ENCODE measurements around the gene TMEM239.

Gene TMEM239

DNA sequence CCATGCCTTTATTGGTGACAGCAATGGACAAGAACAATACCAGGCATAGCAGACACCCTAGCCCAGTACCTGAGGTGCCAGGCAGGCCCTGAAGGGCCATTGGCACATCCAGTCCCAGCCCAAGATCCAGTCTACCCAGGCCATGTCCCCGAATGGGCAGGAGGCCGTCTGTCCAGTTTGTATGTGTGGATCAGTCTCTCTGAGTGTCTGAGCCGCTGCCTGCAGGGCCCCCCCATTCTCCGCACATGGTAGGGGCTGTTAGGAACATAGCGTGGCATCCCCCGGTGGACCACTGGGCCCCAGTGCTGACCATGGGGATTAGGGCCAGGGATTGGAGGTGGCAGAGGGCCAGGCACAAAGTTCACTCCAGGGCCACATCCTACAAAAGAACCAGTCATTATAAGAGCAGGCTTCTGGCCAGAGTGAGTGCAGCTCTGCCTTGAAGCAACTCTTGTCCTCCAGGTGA, 19.2 kb downstream of the TMEM239 start:
- Histone ChIP-seq H3K9me3 (ENCODE audit: control insufficient read depth in 1 of 2, low read length in 2 of 2) (no peaks in the 10 kb centered on the region), H3K9ac (ENCODE audit: low read depth in 1 of 2, low read length in 2 of 2) (no peak overlapping the region), H3K4me3 (ENCODE audit: low read depth in 1 of 2, low read length in 2 of 2) (no peak overlapping the region), H3K27ac (ENCODE audit: low read depth, low read length) (no peak overlapping the region), H3K36me3 (ENCODE audit: control insufficient read depth in 1 of 2, insufficient read depth in 2 of 2, low read length in 2 of 2) (peaks cover 0 to 3% of the 10 kb centered on the region in 2 donors), H3K27me3 (ENCODE audit: control insufficient read depth in 1 of 2, insufficient read depth in 2 of 2, low read length in 2 of 2) (no peaks in the 10 kb centered on the region), H3K4me1 (ENCODE audit: control insufficient read depth in 1 of 2, insufficient read depth in 2 of 2, low read length in 2 of 2) (peaks cover 6 to 7% of the 10 kb centered on the region in 2 donors)

DNA sequence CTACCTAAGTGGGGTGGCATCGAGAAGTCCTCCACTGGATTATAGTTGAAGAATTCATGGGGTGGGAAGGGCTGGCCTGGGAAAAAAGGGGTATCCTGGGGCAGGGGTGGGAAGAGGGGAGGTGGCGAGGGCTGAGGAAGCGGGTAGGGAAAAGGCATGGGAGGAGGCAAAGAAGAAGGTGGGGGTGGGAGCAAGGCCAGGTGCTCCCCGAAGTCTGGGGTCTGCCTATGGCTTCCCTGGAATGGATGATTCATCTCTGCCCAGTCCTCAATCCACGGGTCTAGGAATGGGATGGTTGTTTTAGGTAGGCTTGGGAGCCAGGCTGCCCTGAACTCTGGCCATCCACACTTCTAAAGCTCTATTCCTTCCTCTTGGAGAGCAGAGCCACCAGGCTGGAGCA, 19.9 kb downstream of the TMEM239 start:
- Histone ChIP-seq H3K4me3 (ENCODE audit: low read depth in 1 of 2, low read length in 2 of 2) (no peak overlapping the region), H3K9ac (ENCODE audit: low read depth in 1 of 2, low read length in 2 of 2) (no peak overlapping the region), H3K27ac (ENCODE audit: low read depth, low read length) (no peak overlapping the region), H3K9me3 (ENCODE audit: control insufficient read depth in 1 of 2, low read length in 2 of 2) (no peaks in the 10 kb centered on the region), H3K4me1 (ENCODE audit: control insufficient read depth in 1 of 2, insufficient read depth in 2 of 2, low read length in 2 of 2) (peaks cover 6 to 7% of the 10 kb centered on the region in 2 donors), H3K27me3 (ENCODE audit: control insufficient read depth in 1 of 2, insufficient read depth in 2 of 2, low read length in 2 of 2) (no peaks in the 10 kb centered on the region), H3K36me3 (ENCODE audit: control insufficient read depth in 1 of 2, insufficient read depth in 2 of 2, low read length in 2 of 2) (peaks cover 0 to 3% of the 10 kb centered on the region in 2 donors)

DNA sequence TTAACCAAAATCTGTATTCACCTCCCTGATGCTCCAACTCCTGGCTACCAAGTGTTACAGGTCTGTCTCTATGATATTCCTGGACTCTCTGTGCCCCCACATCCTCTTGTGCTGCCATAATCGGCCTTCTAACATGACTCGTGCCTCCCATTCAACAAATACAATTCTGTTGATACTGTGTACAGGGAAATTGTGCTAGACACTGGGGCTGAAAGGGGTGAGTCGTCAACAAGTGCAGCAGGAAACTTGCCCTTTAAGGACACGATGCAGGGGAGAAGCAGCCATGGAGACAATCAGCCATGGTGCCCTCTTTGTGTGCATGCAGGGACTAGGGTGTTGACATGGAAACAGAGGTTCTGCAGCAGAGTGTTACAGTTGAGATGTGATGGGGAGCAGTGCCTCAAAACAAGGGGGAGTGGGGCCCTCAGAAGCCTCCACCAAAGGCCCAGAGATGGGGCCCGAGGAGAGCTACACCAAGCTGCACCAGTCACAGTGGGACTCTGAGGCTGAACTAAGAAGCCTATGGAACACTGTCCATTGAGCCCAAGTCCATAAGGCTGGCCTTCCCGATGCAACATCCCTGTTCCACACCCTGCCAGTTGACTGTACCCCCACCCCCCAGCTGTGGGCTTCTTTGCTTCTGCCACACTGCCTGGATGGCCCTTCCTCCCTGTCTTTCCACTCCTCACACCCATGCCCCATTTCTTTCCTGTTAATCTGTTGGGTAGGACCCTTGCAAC, 21.2 kb downstream of the TMEM239 start:
- Histone ChIP-seq H3K27ac (ENCODE audit: low read depth, low read length) (no peak overlapping the region), H3K4me1 (ENCODE audit: control insufficient read depth in 1 of 2, insufficient read depth in 2 of 2, low read length in 2 of 2) (peaks cover 12 to 16% of the 10 kb centered on the region in 2 donors), H3K27me3 (ENCODE audit: control insufficient read depth in 1 of 2, insufficient read depth in 2 of 2, low read length in 2 of 2) (no peaks in the 10 kb centered on the region), H3K9ac (ENCODE audit: low read depth in 1 of 2, low read length in 2 of 2) (no peak overlapping the region), H3K4me3 (ENCODE audit: low read depth in 1 of 2, low read length in 2 of 2) (no peak overlapping the region), H3K9me3 (ENCODE audit: control insufficient read depth in 1 of 2, low read length in 2 of 2) (no peaks in the 10 kb centered on the region), H3K36me3 (ENCODE audit: control insufficient read depth in 1 of 2, insufficient read depth in 2 of 2, low read length in 2 of 2) (peaks cover 0 to 3% of the 10 kb centered on the region in 2 donors)

DNA sequence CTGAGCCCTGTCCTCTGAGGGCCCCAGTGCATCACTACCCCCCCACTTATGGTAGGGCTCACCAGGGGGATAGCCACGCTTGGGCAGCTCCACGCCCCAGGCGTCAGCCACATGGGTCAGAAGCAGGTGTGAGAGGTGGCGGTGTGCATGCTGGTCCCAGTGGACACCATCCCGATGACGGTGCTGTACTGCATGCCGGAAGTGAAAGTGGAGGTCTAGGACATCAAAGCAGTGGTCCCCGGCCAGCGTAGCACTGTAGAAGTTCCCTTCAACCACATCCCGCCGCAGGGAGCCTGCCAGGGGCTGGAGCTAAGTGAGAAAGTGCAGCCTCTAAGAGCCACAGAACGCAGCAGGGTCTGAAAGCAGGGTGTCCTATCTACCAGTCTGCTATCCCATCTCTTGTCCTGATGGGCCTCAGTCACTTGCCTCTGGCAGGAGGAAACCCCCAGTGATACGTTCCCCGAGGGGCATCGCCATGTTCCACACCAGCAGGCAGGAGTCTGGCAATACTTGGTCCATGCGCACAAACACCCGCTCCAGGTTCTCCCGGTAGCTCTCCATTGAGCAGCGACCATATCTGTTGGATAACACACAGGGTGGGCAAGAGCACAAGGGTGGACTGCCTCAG, 22.1 kb downstream of the TMEM239 start:
- no peaks in the 10 kb centered on the region for H3K27me3 ChIP-seq (ENCODE audit: control insufficient read depth in 1 of 2, insufficient read depth in 2 of 2, low read length in 2 of 2)
- no peaks in the 10 kb centered on the region for H3K9me3 ChIP-seq (ENCODE audit: control insufficient read depth in 1 of 2, low read length in 2 of 2)
- no peak overlapping the region for H3K27ac ChIP-seq (ENCODE audit: low read depth, low read length)
- H3K4me1 ChIP-seq (ENCODE audit: control insufficient read depth in 1 of 2, insufficient read depth in 2 of 2, low read length in 2 of 2) = peaks cover 12 to 16% of the 10 kb centered on the region in 2 donors
- peaks cover 0 to 3% of the 10 kb centered on the region in 2 donors for H3K36me3 ChIP-seq (ENCODE audit: control insufficient read depth in 1 of 2, insufficient read depth in 2 of 2, low read length in 2 of 2)
- H3K4me3 ChIP-seq (ENCODE audit: low read depth in 1 of 2, low read length in 2 of 2) = no peak overlapping the region
- no peak overlapping the region for H3K9ac ChIP-seq (ENCODE audit: low read depth in 1 of 2, low read length in 2 of 2)

DNA sequence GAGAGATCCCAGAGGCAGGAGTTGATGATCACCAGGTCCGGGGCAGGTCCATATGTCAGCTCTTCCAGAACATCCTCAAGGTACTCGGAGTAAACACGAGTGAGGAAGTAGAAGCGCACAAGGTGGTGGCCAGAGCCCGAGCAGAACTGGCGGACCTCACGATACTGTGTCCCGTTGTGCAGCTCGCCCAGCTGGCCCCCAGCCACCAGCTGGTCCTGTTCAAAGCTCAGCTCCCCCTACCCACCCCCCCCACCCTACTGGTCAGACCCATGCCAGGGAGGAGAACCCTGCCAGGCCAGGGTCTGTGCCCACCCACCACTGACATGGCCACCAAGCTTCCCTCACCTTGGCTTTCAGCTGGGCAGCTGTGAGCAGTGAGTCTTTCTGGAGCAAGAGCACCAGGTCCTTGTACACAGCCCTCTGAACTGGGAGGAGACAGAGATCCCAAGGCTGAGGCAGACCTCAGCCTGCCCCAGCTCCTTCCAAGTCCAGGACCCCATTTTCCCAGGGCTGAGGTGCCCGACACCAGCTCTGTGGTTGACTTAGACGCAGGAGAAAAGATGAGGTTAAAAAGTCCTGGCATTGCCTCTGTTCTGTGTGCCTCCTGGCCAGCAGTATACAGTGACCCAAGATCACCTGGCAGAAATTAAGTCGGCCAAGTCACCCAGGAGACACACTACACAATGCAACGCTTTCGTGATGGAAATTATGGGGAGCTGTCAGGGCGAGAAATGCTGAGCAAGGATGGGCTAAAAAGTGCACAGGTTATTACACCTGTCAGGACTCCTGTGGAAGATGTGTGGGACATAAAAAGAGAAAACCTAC, 22.9 kb downstream of the TMEM239 start:
- Histone ChIP-seq H3K27ac (ENCODE audit: low read depth, low read length) (no peak overlapping the region), H3K27me3 (ENCODE audit: control insufficient read depth in 1 of 2, insufficient read depth in 2 of 2, low read length in 2 of 2) (no peaks in the 10 kb centered on the region), H3K4me3 (ENCODE audit: low read depth in 1 of 2, low read length in 2 of 2) (peak overlapping the region in 1 of 2 donors; percentile 91), H3K9me3 (ENCODE audit: control insufficient read depth in 1 of 2, low read length in 2 of 2) (no peaks in the 10 kb centered on the region), H3K4me1 (ENCODE audit: control insufficient read depth in 1 of 2, insufficient read depth in 2 of 2, low read length in 2 of 2) (peaks cover 12 to 16% of the 10 kb centered on the region in 2 donors), H3K36me3 (ENCODE audit: control insufficient read depth in 1 of 2, insufficient read depth in 2 of 2, low read length in 2 of 2) (peaks cover 0 to 3% of the 10 kb centered on the region in 2 donors), H3K9ac (ENCODE audit: low read depth in 1 of 2, low read length in 2 of 2) (no peak overlapping the region)

DNA sequence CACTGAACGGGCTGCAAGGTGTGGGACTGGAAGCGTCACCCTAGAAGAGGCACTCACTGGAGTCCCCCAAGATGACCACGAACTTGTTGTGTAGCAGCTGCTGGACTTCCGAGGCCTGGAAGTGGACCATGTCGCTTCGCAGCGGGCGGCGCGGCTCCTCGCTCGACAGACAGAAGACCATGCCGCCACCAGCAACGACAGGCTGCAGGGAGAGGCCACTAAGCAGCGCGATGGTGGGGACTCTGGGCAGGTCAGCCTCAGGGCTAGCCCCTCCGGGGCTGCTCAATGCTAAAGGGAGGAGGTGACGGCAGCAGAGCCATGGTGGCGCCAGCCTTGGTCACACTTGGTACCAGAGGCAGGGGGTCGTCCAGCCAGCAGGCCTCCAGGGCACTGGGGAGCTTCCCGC, 23.6 kb downstream of the TMEM239 start:
- peak overlapping the region; percentile 79 to 91 for H3K4me3 ChIP-seq (ENCODE audit: low read depth in 1 of 2, low read length in 2 of 2)

DNA sequence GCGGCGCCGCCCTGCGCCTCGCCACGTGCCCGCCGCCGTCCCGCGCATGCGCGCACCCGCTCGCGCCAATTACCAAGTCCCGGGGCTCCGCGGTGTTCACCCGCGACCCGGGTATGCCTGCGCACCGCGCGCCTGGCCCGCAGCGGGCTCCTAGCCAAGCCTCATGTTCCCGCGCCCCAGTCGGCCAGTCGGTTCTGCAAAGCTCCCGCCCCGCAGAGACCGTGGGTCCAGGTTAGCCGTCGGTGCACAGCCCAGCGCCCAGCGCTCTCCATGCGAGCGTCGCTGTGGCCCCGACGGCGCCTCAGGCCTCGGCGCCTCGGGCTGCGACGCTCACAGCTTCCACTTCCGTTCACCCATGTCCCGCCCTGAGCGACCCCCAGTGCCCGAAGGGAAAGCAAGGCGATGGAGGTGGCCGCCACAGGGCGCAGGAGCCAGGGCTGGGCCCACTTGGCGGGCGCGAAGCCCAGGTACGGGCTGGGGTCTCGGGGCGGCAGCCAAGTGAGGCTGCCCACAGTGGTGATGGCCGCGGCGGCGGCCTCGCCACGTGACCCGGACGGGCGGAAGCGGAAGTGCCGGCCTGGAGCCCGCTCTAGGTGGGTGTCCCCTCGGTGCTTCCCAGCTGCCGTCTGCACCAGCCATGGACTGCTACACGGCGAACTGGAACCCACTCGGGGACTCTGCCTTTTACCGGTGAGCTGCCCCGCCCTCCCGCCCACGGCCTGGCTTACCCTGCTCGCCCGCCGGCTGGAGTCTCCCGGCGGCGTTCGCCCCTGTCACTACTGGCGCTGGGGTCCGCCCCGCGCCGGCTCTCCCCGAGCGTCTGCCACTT, 24.2 kb downstream of the TMEM239 start, which contains the start of the genes PCED1A and VPS16:
PCED1A (minus strand) TSS at position 518 of the 829 bp plus-strand sequence. CDS start 743 bp downstream, outside the sequence.
VPS16 (plus strand) TSS at position 608 of the 829 bp plus-strand sequence; CDS start at position 638, 30 bp downstream.
- H3K4me3 ChIP-seq (ENCODE audit: low read depth in 1 of 2, low read length in 2 of 2) = peak within 1 kb of the TSS; percentile 79 to 91
- no peaks in the 10 kb centered on the region for H3K9me3 ChIP-seq (ENCODE audit: control insufficient read depth in 1 of 2, low read length in 2 of 2)
- peak within 1 kb of the TSS; percentile 78 to 80 for H3K9ac ChIP-seq (ENCODE audit: low read depth in 1 of 2, low read length in 2 of 2)
- peaks cover 0 to 3% of the 10 kb centered on the region in 2 donors for H3K36me3 ChIP-seq (ENCODE audit: control insufficient read depth in 1 of 2, insufficient read depth in 2 of 2, low read length in 2 of 2)
- peak within 1 kb of the TSS; percentile 85 for H3K27ac ChIP-seq (ENCODE audit: low read depth, low read length)
- H3K4me1 ChIP-seq (ENCODE audit: control insufficient read depth in 1 of 2, insufficient read depth in 2 of 2, low read length in 2 of 2) = peaks cover 12 to 16% of the 10 kb centered on the region in 2 donors
- no peaks in the 10 kb centered on the region for H3K27me3 ChIP-seq (ENCODE audit: control insufficient read depth in 1 of 2, insufficient read depth in 2 of 2, low read length in 2 of 2)

More for the DNA sequence above, 23.6 kb downstream of the TMEM239 start:
- peaks cover 0 to 3% of the 10 kb centered on the region in 2 donors for H3K36me3 ChIP-seq (ENCODE audit: control insufficient read depth in 1 of 2, insufficient read depth in 2 of 2, low read length in 2 of 2)
- H3K9me3 ChIP-seq (ENCODE audit: control insufficient read depth in 1 of 2, low read length in 2 of 2) = no peaks in the 10 kb centered on the region
- H3K4me1 ChIP-seq (ENCODE audit: control insufficient read depth in 1 of 2, insufficient read depth in 2 of 2, low read length in 2 of 2) = peaks cover 12 to 16% of the 10 kb centered on the region in 2 donors
- H3K9ac ChIP-seq (ENCODE audit: low read depth in 1 of 2, low read length in 2 of 2) = no peak overlapping the region
- no peaks in the 10 kb centered on the region for H3K27me3 ChIP-seq (ENCODE audit: control insufficient read depth in 1 of 2, insufficient read depth in 2 of 2, low read length in 2 of 2)
- H3K27ac ChIP-seq (ENCODE audit: low read depth, low read length) = no peak overlapping the region

DNA sequence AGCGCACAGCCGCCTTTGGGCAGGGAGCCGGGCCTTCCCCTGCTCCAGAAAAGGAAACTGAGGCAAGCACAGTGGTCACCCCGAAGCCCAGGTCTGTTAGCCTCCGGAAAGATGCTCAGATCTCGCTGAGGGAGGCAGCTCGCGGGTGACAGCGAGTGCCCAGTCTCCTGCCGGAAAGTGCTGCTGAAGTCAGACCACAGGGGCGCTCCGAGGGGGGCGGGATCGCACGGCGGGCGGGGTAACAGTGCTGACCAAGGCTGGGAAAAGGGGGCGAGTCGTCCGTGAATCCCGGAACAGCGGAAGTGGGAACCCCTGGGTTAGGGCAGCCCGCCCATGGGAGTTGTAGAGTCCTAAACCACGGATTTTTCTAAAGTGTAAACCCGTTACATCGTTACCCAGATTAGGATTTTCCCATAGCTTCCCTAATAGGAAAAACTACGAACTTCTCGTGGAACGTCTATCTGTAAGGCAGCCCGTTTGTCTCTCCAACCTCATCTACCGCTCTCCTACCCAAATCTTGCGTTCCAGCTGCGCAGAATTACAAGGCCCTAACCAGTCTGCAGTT, 24.9 kb downstream of the TMEM239 start:
- Histone ChIP-seq H3K4me1 (ENCODE audit: control insufficient read depth in 1 of 2, insufficient read depth in 2 of 2, low read length in 2 of 2) (peaks cover 12 to 16% of the 10 kb centered on the region in 2 donors), H3K36me3 (ENCODE audit: control insufficient read depth in 1 of 2, insufficient read depth in 2 of 2, low read length in 2 of 2) (peaks cover 0 to 3% of the 10 kb centered on the region in 2 donors), H3K9me3 (ENCODE audit: control insufficient read depth in 1 of 2, low read length in 2 of 2) (no peaks in the 10 kb centered on the region), H3K27ac (ENCODE audit: low read depth, low read length) (peak overlapping the region; percentile 15), H3K27me3 (ENCODE audit: control insufficient read depth in 1 of 2, insufficient read depth in 2 of 2, low read length in 2 of 2) (no peaks in the 10 kb centered on the region), H3K9ac (ENCODE audit: low read depth in 1 of 2, low read length in 2 of 2) (peak overlapping the region; percentile 62 to 74), H3K4me3 (ENCODE audit: low read depth in 1 of 2, low read length in 2 of 2) (peak overlapping the region; percentile 79 to 91)

DNA sequence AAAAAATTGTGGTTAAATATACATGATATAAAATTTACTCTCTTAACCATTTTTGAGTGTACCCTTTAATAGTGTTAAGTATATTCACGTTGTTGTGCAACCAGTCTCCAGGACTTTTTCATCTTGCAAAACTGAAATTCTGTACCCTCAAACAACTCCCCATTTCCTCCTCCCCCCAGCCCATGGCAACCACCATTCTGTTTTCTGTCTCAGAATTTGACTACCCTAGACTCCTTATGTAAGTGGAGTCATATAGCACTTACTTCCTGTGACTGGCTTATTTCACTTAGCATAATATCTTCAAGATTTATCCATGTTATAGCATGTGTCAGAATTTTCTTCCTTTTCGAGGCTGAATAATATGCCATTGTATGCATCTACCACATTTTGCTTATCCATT, 29.4 kb downstream of the TMEM239 start:
- Histone ChIP-seq H3K9ac (ENCODE audit: low read depth in 1 of 2, low read length in 2 of 2) (no peak overlapping the region), H3K27ac (ENCODE audit: low read depth, low read length) (no peak overlapping the region), H3K9me3 (ENCODE audit: control insufficient read depth in 1 of 2, low read length in 2 of 2) (no peaks in the 10 kb centered on the region), H3K27me3 (ENCODE audit: control insufficient read depth in 1 of 2, insufficient read depth in 2 of 2, low read length in 2 of 2) (no peaks in the 10 kb centered on the region), H3K4me3 (ENCODE audit: low read depth in 1 of 2, low read length in 2 of 2) (no peak overlapping the region), H3K4me1 (ENCODE audit: control insufficient read depth in 1 of 2, insufficient read depth in 2 of 2, low read length in 2 of 2) (peaks cover 6 to 9% of the 10 kb centered on the region in 2 donors), H3K36me3 (ENCODE audit: control insufficient read depth in 1 of 2, insufficient read depth in 2 of 2, low read length in 2 of 2) (no peaks in the 10 kb centered on the region)
